H9 (cell line): ENCODE measurements around the gene SEPHS1. TPM values are rescaled to one million over a fixed set of nuclear protein-coding genes. Genes with fewer than 3 reads are reported as not detected.

Experiments
- DNase-seq: peaks from one replicate; pipeline ENCODE4 v3.0.0-alpha.2; 2017
- H2AFZ ChIP-seq: one replicate; pipeline ENCODE4 v1.6.1; 2013; ENCODE audit warnings: mild to moderate bottlenecking, low read length, control low read depth, moderate library complexity
- H2AK5ac ChIP-seq: 2 replicates; pipeline ENCODE4 v1.6.1; 2013; ENCODE audit warnings: low read length, control low read depth, mixed read lengths; ENCODE audit not compliant: insufficient read length
- H2BK120ac ChIP-seq: one replicate; pipeline ENCODE4 v1.6.1; 2013; ENCODE audit warnings: low read depth, mild to moderate bottlenecking, low read length, control low read depth, inconsistent platforms; ENCODE audit not compliant: poor library complexity, severe bottlenecking
- H2BK12ac ChIP-seq: 2 replicates; pipeline ENCODE4 v1.6.1; 2013; ENCODE audit warnings: low read length, control low read depth, mixed read lengths, low read depth; ENCODE audit not compliant: insufficient read length
- H2BK15ac ChIP-seq: 2 replicates; pipeline ENCODE4 v1.6.1; 2013; ENCODE audit warnings: low read depth, low read length, control low read depth
- H2BK20ac ChIP-seq: one replicate; pipeline ENCODE4 v1.6.1; 2013; ENCODE audit warnings: low read depth, mild to moderate bottlenecking, low read length, control low read depth, inconsistent platforms; ENCODE audit not compliant: poor library complexity, severe bottlenecking
- H2BK5ac ChIP-seq: 2 replicates; pipeline ENCODE4 v1.6.1; 2013; ENCODE audit warnings: low read length, control low read depth, mixed read lengths; ENCODE audit not compliant: insufficient read length
- H3K14ac ChIP-seq: 2 replicates; pipeline ENCODE4 v1.6.1; 2013; ENCODE audit warnings: low read length, control low read depth; ENCODE audit not compliant: insufficient read depth
- H3K18ac ChIP-seq: 2 replicates; pipeline ENCODE4 v1.6.1; 2013; ENCODE audit warnings: low read depth, mild to moderate bottlenecking, mixed read lengths, low read length, control low read depth; ENCODE audit not compliant: insufficient read length
- H3K23ac ChIP-seq: 2 replicates; pipeline ENCODE4 v1.6.1; 2013; ENCODE audit warnings: low read length, control low read depth, mixed read lengths, low read depth; ENCODE audit not compliant: insufficient read length
- H3K23me2 ChIP-seq: 2 replicates; pipeline ENCODE4 v1.6.1; 2013; ENCODE audit warnings: low read depth, mild to moderate bottlenecking, mixed read lengths, low read length, control low read depth; ENCODE audit not compliant: insufficient read length, poor library complexity, severe bottlenecking
- H3K27ac ChIP-seq: 2 replicates; pipeline ENCODE4 v1.5.1; 2013; ENCODE audit warnings: low read length, control low read depth, mixed read lengths, low read depth; ENCODE audit not compliant: insufficient read length
- H3K27me3 ChIP-seq: 2 replicates; pipeline ENCODE4 v1.6.1; 2013; ENCODE audit warnings: low read length, control low read depth, inconsistent platforms; ENCODE audit not compliant: insufficient read depth
- H3K4ac ChIP-seq: 2 replicates; pipeline ENCODE4 v1.6.1; 2013; ENCODE audit warnings: low read depth, mild to moderate bottlenecking, control low read depth, inconsistent platforms, low read length, moderate library complexity
- H3K4me1 ChIP-seq: 2 replicates; pipeline ENCODE4 v1.6.1; 2013; ENCODE audit warnings: low read length, control low read depth, inconsistent platforms; ENCODE audit not compliant: insufficient read depth
- H3K4me2 ChIP-seq: 2 replicates; pipeline ENCODE4 v1.6.1; 2013; ENCODE audit warnings: low read length, control low read depth, mixed read lengths; ENCODE audit not compliant: insufficient read length, insufficient read depth
- H3K56ac ChIP-seq: 2 replicates; pipeline ENCODE4 v1.6.1; 2013; ENCODE audit warnings: low read depth, mild to moderate bottlenecking, mixed read lengths, low read length, control low read depth; ENCODE audit not compliant: insufficient read length
- H3K79me1 ChIP-seq: 2 replicates; pipeline ENCODE4 v1.6.1; 2013; ENCODE audit warnings: low read depth, mild to moderate bottlenecking, moderate library complexity, low read length, control low read depth, inconsistent platforms; ENCODE audit not compliant: insufficient read depth, poor library complexity, severe bottlenecking
- H3K79me2 ChIP-seq: 2 replicates; pipeline ENCODE4 v1.6.1; 2013; ENCODE audit warnings: low read length, control low read depth, inconsistent platforms; ENCODE audit not compliant: insufficient read depth
- H3K9ac ChIP-seq: 2 replicates; pipeline ENCODE4 v1.6.1; 2013; ENCODE audit warnings: low read length, control low read depth, mixed read lengths; ENCODE audit not compliant: insufficient read length; ENCODE audit errors: extremely low read depth
- H3K9me3 ChIP-seq: one replicate; pipeline ENCODE4 v1.6.1; 2013; ENCODE audit warnings: low read depth, low read length, inconsistent platforms; ENCODE audit not compliant: control insufficient read depth
- H3T11ph ChIP-seq: one replicate; pipeline ENCODE4 v1.6.1; 2013; ENCODE audit warnings: mild to moderate bottlenecking, low read length, control low read depth, inconsistent platforms
- H4K20me1 ChIP-seq: one replicate; pipeline ENCODE4 v1.6.1; 2013; ENCODE audit not compliant: control insufficient read depth, insufficient read length, insufficient read depth
- H4K5ac ChIP-seq: 2 replicates; pipeline ENCODE4 v1.6.1; 2013; ENCODE audit warnings: low read depth, mild to moderate bottlenecking, mixed read lengths, low read length, control low read depth; ENCODE audit not compliant: insufficient read length
- H4K8ac ChIP-seq: replicated peaks from 2 replicates; pipeline ENCODE4 v1.6.1; 2013; ENCODE audit warnings: low read length, control low read depth, mixed read lengths, low read depth; ENCODE audit not compliant: insufficient read length
- H4K91ac ChIP-seq: 2 replicates; pipeline ENCODE4 v1.6.1; 2013; ENCODE audit warnings: low read depth, mild to moderate bottlenecking, moderate library complexity, mixed read lengths, low read length, control low read depth; ENCODE audit not compliant: insufficient read length
- H3K27ac Mint-ChIP-seq, 3 experiments: 2 replicates in 2 of 3; 3 replicates in 1 of 3; pipeline ENCODE4 v1.8.0; 2020 to 2021; ENCODE audit warnings: mixed read lengths in 3 of 3, mild to moderate bottlenecking in 1 of 3, moderate library complexity in 1 of 3
- H3K27me3 Mint-ChIP-seq: 2 replicates; pipeline ENCODE4 v1.8.0; 2021; ENCODE audit warnings: low read depth, mild to moderate bottlenecking, moderate library complexity, mixed read lengths
- H3K36me3 Mint-ChIP-seq, 3 experiments: 2 replicates in 2 of 3; 3 replicates in 1 of 3; pipeline ENCODE4 v1.8.0; 2020 to 2021; ENCODE audit warnings: low read depth in 3 of 3, mixed read lengths in 3 of 3; ENCODE audit not compliant: insufficient read depth in 1 of 3
- H3K4me1 Mint-ChIP-seq, 2 experiments: 2 replicates each; pipeline ENCODE4 v1.8.0; 2020; ENCODE audit warnings: mixed read lengths in 2 of 2
- H3K4me3 Mint-ChIP-seq, 2 experiments: 2 replicates in 1 of 2; 3 replicates in 1 of 2; pipeline ENCODE4 v1.8.0; 2020 to 2021; ENCODE audit warnings: mild to moderate bottlenecking in 2 of 2, mixed read lengths in 2 of 2, moderate library complexity in 1 of 2
- H3K9me3 Mint-ChIP-seq, 2 experiments: 2 replicates in 1 of 2; 3 replicates in 1 of 2; pipeline ENCODE4 v1.8.0; 2020; ENCODE audit warnings: mild to moderate bottlenecking in 2 of 2, mixed read lengths in 2 of 2, moderate library complexity in 1 of 2
- CTCF ChIP-seq: fragments of 200-600 bp; sonication (generic); conservative IDR thresholded peaks from 3 replicates; pipeline ENCODE4 v1.8.0; 2021; ENCODE audit warnings: antibody characterized with exemption, mild to moderate bottlenecking
- total RNA-seq: library from RNA; stranded (reverse); gene quantifications from 2 replicates; pipeline ENCODE4 v1.2.1, GENCODE V29; 2021

SEPHS1 gene
- total RNA-seq, 1 experiment from 2014 or later: 366 TPM

- Histone ChIP-seq H3K27ac (no peak overlapping the region), H2BK20ac (no peak overlapping the region), H2BK120ac (no peak overlapping the region), H3K18ac (no peak overlapping the region), H3K4me1 (no peaks in the 10 kb centered on the region), H4K8ac (no peak overlapping the region), H3K23ac (no peak overlapping the region), H3T11ph (no peak overlapping the region), H3K4me2 (no peak overlapping the region), H3K56ac (no peak overlapping the region), H3K27me3 (no peaks in the 10 kb centered on the region), H2BK12ac (no peak overlapping the region), H2BK15ac (no peak overlapping the region), H2AFZ (no peak overlapping the region), H3K9ac (no peak overlapping the region), H4K20me1 (no peaks in the 10 kb centered on the region), H3K9me3 (no peaks in the 10 kb centered on the region), H2BK5ac (no peak overlapping the region), H3K79me2 (no peaks in the 10 kb centered on the region), H4K91ac (no peak overlapping the region), H3K4ac (no peak overlapping the region), H3K14ac (no peak overlapping the region), H3K79me1 (no peaks in the 10 kb centered on the region), H2AK5ac (no peak overlapping the region), H3K23me2 (no peaks in the 10 kb centered on the region), H4K5ac (no peak overlapping the region)
- Mint-ChIP-seq H3K4me1 (no peaks in the 10 kb centered on the region), H3K36me3 (peaks cover 15 to 31% (median 18%) of the 10 kb centered on the region in 3 experiments), H3K27ac (no peak overlapping the region), H3K9me3 (no peaks in the 10 kb centered on the region), H3K4me3 (no peak overlapping the region), H3K27me3 (peaks cover 2% of the 10 kb centered on the region)
- DNase-seq: no peak
- TF ChIP-seq CTCF: no peak
Observed at GRCh38 chr10:13315361-13315760, 32.7 kb downstream of the SEPHS1 start.
